A549 (cell line): ENCODE measurements around the gene LARGE1. TPM values are rescaled to one million over a fixed set of nuclear protein-coding genes. Genes with fewer than 3 reads are reported as not detected.

Experiments
- ATAC-seq, 2 experiments: fragments of 200-7000 bp in 1 of 2; fragments of >200 bp in 1 of 2; cut with Nextera tagmentation in 1 of 2; cut with Tn5 transposase in 1 of 2; 3 replicates each; pipeline versions ENCODE4 v1.8.0 to v1.9.1; 2018 to 2020; ENCODE audit warnings: mild to moderate bottlenecking in 1 of 2, moderate library complexity in 1 of 2
- CTCF ChIA-PET: fragments of 300-600 bp; sonication (Branson Sonifier 250); formaldehyde crosslinking; extraction: SDS; loops from one replicate; lab custom pipeline; 2021; ENCODE audit warnings: antibody characterized with exemption, inconsistent platforms; lab: Yijun Ruan, JAX
- POLR2A ChIA-PET: fragments of 350-600 bp; formaldehyde crosslinking; extraction: SDS; loops from one replicate; lab custom pipeline; 2021; ENCODE audit warnings: antibody characterized with exemption, inconsistent platforms; lab: Yijun Ruan, JAX
- DNase-seq, 2 experiments: peaks; one replicate each; pipeline versions ENCODE4 v3.0.0 to v3.0.0-alpha.2; 2011 to 2016; ENCODE audit warnings: low read depth in 1 of 2, low spot score in 1 of 2
- FAIRE-seq: peaks from 2 replicates; lab custom pipeline; 2011; peaks lifted over from hg19 to GRCh38; lab: Jason Lieb, UNC
- H3K27ac ChIP-seq, 2 experiments: fragments of >200 bp; sonication (Bioruptor Twin); formaldehyde crosslinking; 3 replicates each; pipeline ENCODE4 v1.5.1; 2016 to 2017
- H3K4me1 ChIP-seq: fragments of >200 bp; sonication (Bioruptor Twin); formaldehyde crosslinking; 3 replicates; pipeline ENCODE4 v1.6.1; 2016
- H3K4me2 ChIP-seq: fragments of >200 bp; sonication (Bioruptor Twin); formaldehyde crosslinking; 3 replicates; pipeline ENCODE4 v1.6.1; 2016
- H3K4me3 ChIP-seq: fragments of >200 bp; sonication (Bioruptor Twin); formaldehyde crosslinking; 3 replicates; pipeline ENCODE4 v1.5.1; 2016
- H3K9me3 ChIP-seq: fragments of >200 bp; sonication (Bioruptor Twin); formaldehyde crosslinking; 3 replicates; pipeline ENCODE4 v1.6.1; 2016
- ATOH8 ChIP-seq: fragments of 250-450 bp; sonication (Bioruptor Pico); IDR thresholded peaks from 2 replicates; pipeline ENCODE4 v1.5.0; 2020; ENCODE audit warnings: low read depth, mild to moderate bottlenecking, moderate library complexity
- BCL3 ChIP-seq: fragments of >200 bp; sonication (Bioruptor Twin); formaldehyde crosslinking; IDR thresholded peaks from 3 replicates; pipeline ENCODE4 v1.6.1; 2016
- CBX8 ChIP-seq: fragments of 200-600 bp; sonication (generic); IDR thresholded peaks from 2 replicates; pipeline ENCODE4 v1.6.1; 2016
- CEBPB ChIP-seq, 2 experiments: fragments of >200 bp in 1 of 2; sonication (Bioruptor Twin) in 1 of 2; formaldehyde crosslinking in 1 of 2; IDR thresholded peaks; 2 replicates each; pipeline ENCODE4 v1.6.1; 2012 to 2016
- CTCF ChIP-seq: fragments of >200 bp; sonication (Bioruptor Twin); formaldehyde crosslinking; IDR thresholded peaks from 3 replicates; pipeline ENCODE4 v1.5.1; 2016
- EHF ChIP-seq: fragments of 250-450 bp; sonication (Bioruptor Pico); IDR thresholded peaks from 2 replicates; pipeline ENCODE4 v1.5.0; 2020; ENCODE audit warnings: mild to moderate bottlenecking
- EHMT2 ChIP-seq: fragments of 200-600 bp; sonication (generic); IDR thresholded peaks from 2 replicates; pipeline ENCODE4 v1.6.1; 2016; ENCODE audit warnings: antibody characterized with exemption, low read depth, mild to moderate bottlenecking, moderate library complexity
- ESRRA ChIP-seq: fragments of 150-350 bp; IDR thresholded peaks from 2 replicates; pipeline ENCODE4 v1.6.1; 2014; ENCODE audit warnings: mild to moderate bottlenecking, low read length, borderline replicate concordance
- FOSL2 ChIP-seq, 2 experiments: fragments of 450-650 bp in 1 of 2; fragments of >200 bp in 1 of 2; sonication (Bioruptor Twin) in 1 of 2; formaldehyde crosslinking; IDR thresholded peaks; 2 replicates each; pipeline versions ENCODE4 v1.5.0 to v1.6.1; 2016 to 2020; ENCODE audit warnings: mild to moderate bottlenecking in 1 of 2, moderate library complexity in 1 of 2
- FOXS1 ChIP-seq: fragments of 250-450 bp; sonication (Bioruptor Pico); IDR thresholded peaks from 2 replicates; pipeline ENCODE4 v1.5.0; 2020; ENCODE audit warnings: mild to moderate bottlenecking, moderate library complexity
- HDAC2 ChIP-seq: fragments of 200-600 bp; sonication (generic); IDR thresholded peaks from 2 replicates; pipeline ENCODE4 v1.6.1; 2016
- HES2 ChIP-seq: fragments of >200 bp; sonication (Bioruptor Twin); formaldehyde crosslinking; IDR thresholded peaks from 2 replicates; pipeline ENCODE4 v1.6.1; 2016
- HMGXB4 ChIP-seq: fragments of 250-450 bp; sonication (Bioruptor Pico); IDR thresholded peaks from 2 replicates; pipeline ENCODE4 v1.5.0; 2021; ENCODE audit warnings: mild to moderate bottlenecking, moderate library complexity, borderline replicate concordance
- HOXA7 ChIP-seq: fragments of 250-450 bp; sonication (Bioruptor Pico); IDR thresholded peaks from 2 replicates; pipeline ENCODE4 v1.5.0; 2020; ENCODE audit warnings: mild to moderate bottlenecking, moderate library complexity
- HOXB5 ChIP-seq: fragments of 250-450 bp; sonication (Bioruptor Pico); IDR thresholded peaks from 2 replicates; pipeline ENCODE4 v1.5.0; 2020; ENCODE audit warnings: mild to moderate bottlenecking, moderate library complexity
- JUN ChIP-seq, 2 experiments: fragments of >200 bp; sonication (Bioruptor Twin); formaldehyde crosslinking; IDR thresholded peaks; 2 replicates in 1 of 2; 3 replicates in 1 of 2; pipeline ENCODE4 v1.6.1; 2016 to 2017
- KDM1A ChIP-seq: fragments of 200-600 bp; sonication (generic); IDR thresholded peaks from 2 replicates; pipeline ENCODE4 v1.6.1; 2016; ENCODE audit warnings: low read depth, mild to moderate bottlenecking
- MAZ ChIP-seq: fragments of 150-350 bp; IDR thresholded peaks from 2 replicates; pipeline ENCODE4 v1.6.1; 2014; ENCODE audit warnings: antibody characterized with exemption, low read depth, low read length, borderline replicate concordance
- MYC ChIP-seq: IDR thresholded peaks from 2 replicates; pipeline ENCODE4 v1.6.1; 2012; ENCODE audit warnings: mild to moderate bottlenecking, inconsistent platforms, low read length, improper control_type of control experiment, borderline replicate concordance
- NFE2L2 ChIP-seq: fragments of 150-350 bp; conservative IDR thresholded peaks from 2 replicates; pipeline ENCODE4 v1.6.1; 2014; ENCODE audit warnings: low read length
- PBX3 ChIP-seq: IDR thresholded peaks from 2 replicates; pipeline ENCODE4 v1.6.1; 2012
- RARB ChIP-seq: fragments of 250-450 bp; sonication (Bioruptor Pico); IDR thresholded peaks from 2 replicates; pipeline ENCODE4 v1.8.0; 2021; ENCODE audit warnings: mild to moderate bottlenecking, moderate library complexity
- TFCP2L1 ChIP-seq: fragments of 250-450 bp; sonication (Bioruptor Pico); IDR thresholded peaks from 2 replicates; pipeline ENCODE4 v1.5.0; 2021; ENCODE audit warnings: mild to moderate bottlenecking
- TP53 ChIP-seq: fragments of 250-450 bp; sonication (Bioruptor Pico); IDR thresholded peaks from 2 replicates; pipeline ENCODE4 v1.5.0; 2021; ENCODE audit warnings: mild to moderate bottlenecking, moderate library complexity
- USF2 ChIP-seq: fragments of 450-650 bp; IDR thresholded peaks from 2 replicates; pipeline ENCODE4 v1.6.1; 2014; ENCODE audit warnings: antibody characterized with exemption
- ZFP36 ChIP-seq: fragments of 450-650 bp; IDR thresholded peaks from 2 replicates; pipeline ENCODE4 v1.6.1; 2014; ENCODE audit warnings: borderline replicate concordance; ENCODE audit not compliant: partially characterized antibody
- ZNF302 ChIP-seq: fragments of 250-450 bp; sonication (Bioruptor Pico); IDR thresholded peaks from 2 replicates; pipeline ENCODE4 v1.9.0; 2021; ENCODE audit warnings: inconsistent platforms, mild to moderate bottlenecking, moderate library complexity
- WGBS: methylation state at CpG from one replicate; pipeline ENCODE4 v1.1.6; 2017; ENCODE audit errors: missing lambda C conversion rate; 5-methylcytosine and 5-hydroxymethylcytosine counted together
- polyA plus RNA-seq, 4 experiments: library from polyadenylated mRNA; depleted of rRNA in 3 of 4; stranded (reverse); fragments of >200 nt; fragmentation: RNase III in 1 of 4; extraction: RNeasy Plus Mini Kit Qiagen cat#74134 plus additional on column Dnase treatment in 1 of 4; gene quantifications; 2 replicates in 3 of 4; 3 replicates in 1 of 4; pipeline ENCODE4 v1.2.3, GENCODE V29; 2011 to 2017

Gene LARGE1
- polyA plus RNA-seq, 2 of the 4 experiments (the other 2 are of a cell fraction), result 2.7 to 5.8 TPM

GRCh38 chr22:33897448-33897835 lies 22.8 kb downstream of the LARGE1 start (continued):
- TF ChIP-seq BCL3, result no peak
- no peak for TF ChIP-seq HMGXB4
- no peak for TF ChIP-seq MYC
- no peak for TF ChIP-seq EHF (CRISPR knock-in tag)
- TF ChIP-seq JUN (IDR thresholded peaks at IDR 0.05), result no peak
- TF ChIP-seq KDM1A, result no peak

- no peak overlapping the region for H3K27ac ChIP-seq
- TF ChIP-seq RARB (no peak), MAZ (no peak), TFCP2L1 (CRISPR knock-in tag) (no peak), CEBPB (IDR thresholded peaks at IDR 0.05) (no peak), EHMT2 (no peak), HOXA7 (CRISPR knock-in tag) (no peak)
- POLR2A ChIA-PET, result no interaction called here
- H3K4me1 ChIP-seq, result no peaks in the 10 kb centered on the region
- H3K4me3 ChIP-seq, result no peak overlapping the region
- WGBS, result 68% methylated on average over 10 of the region's 12 CpGs
- ATAC-seq (no peak), DNase-seq (no peak), FAIRE-seq (no peak)
- H3K9me3 ChIP-seq, result no peaks in the 10 kb centered on the region
- H3K4me2 ChIP-seq, result no peak overlapping the region
- CTCF ChIA-PET, result interaction anchor here (1.1 kb wide), 1 partner anchor 27 kb away, joined by 4 read pairs; no protein-coding TSS in a partner anchor
These were observed 23.5 kb downstream of the LARGE1 start for GRCh38 chr22:33896575-33897447.

- FAIRE-seq, result no peak
- H3K4me3 ChIP-seq, result no peak overlapping the region
- DNase-seq, result no peak
- H3K4me2 ChIP-seq, result no peak overlapping the region
- WGBS, result 33% methylated on average over 3 of the region's 3 CpGs
- ATAC-seq, result no peak
- no peaks in the 10 kb centered on the region for H3K9me3 ChIP-seq
- H3K27ac ChIP-seq, result no peak overlapping the region
- CTCF ChIA-PET, result no interaction called here
- POLR2A ChIA-PET, result no interaction called here
- no peaks in the 10 kb centered on the region for H3K4me1 ChIP-seq
- TF ChIP-seq HOXB5 (no peak), USF2 (no peak), EHMT2 (no peak), EHF (CRISPR knock-in tag) (no peak), NFE2L2 (no peak), ZFP36 (no peak), ESRRA (no peak), HDAC2 (no peak), FOXS1 (no peak), CBX8 (no peak), FOSL2 (IDR thresholded peaks at IDR 0.05) (no peak), FOSL2 (CRISPR knock-in tag; IDR thresholded peaks at IDR 0.05) (no peak), CTCF (no peak), RARB (no peak), PBX3 (no peak), TP53 (no peak), ZNF302 (CRISPR knock-in tag) (no peak), HES2 (no peak), ATOH8 (no peak)
These were observed 24.1 kb downstream of the LARGE1 start for GRCh38 chr22:33896154-33896553.
